HCT116 (cell line): ENCODE data around the gene CPD. TPM values are rescaled to one million over a fixed set of nuclear protein-coding genes. Genes with fewer than 3 reads are reported as not detected.

Experiments used
- ATAC-seq: fragments of 200-7000 bp; cut with Tn5 transposase; 2 replicates; pipeline ENCODE4 v1.9.1; 2020; ENCODE audit warnings: mild to moderate bottlenecking, moderate library complexity
- BruUV-seq: library from RNA; stranded (reverse); fragments of 400-500 nt; replicated peaks from 2 replicates; lab custom pipeline; 2021; lab: Mats Ljungman, UMichigan
- CTCF ChIA-PET: fragments of 300-600 bp; sonication (Branson Sonifier 250); formaldehyde crosslinking; loops from one replicate; lab custom pipeline; 2021; ENCODE audit warnings: antibody characterized with exemption; lab: Charles Lee
- POLR2A ChIA-PET: fragments of 300-600, 350-600 bp; sonication (Branson Sonifier 250); formaldehyde crosslinking; loops from one replicate; lab custom pipeline; 2021; ENCODE audit warnings: antibody characterized with exemption; lab: Charles Lee
- RAD21 ChIA-PET, 2 experiments: fragments of 300-600 bp; sonication (Branson Sonifier 250); formaldehyde crosslinking; loops; one replicate each; lab custom pipeline; 2023; ENCODE audit warnings: low total read pairs in 2 of 2; ENCODE audit not compliant: uncharacterized antibody in 2 of 2, unreplicated experiment in 2 of 2, low non-redundant PET in 1 of 2; lab: Charles Lee
- DNase-seq: peaks from one replicate; pipeline ENCODE4 v3.0.0-alpha.2; 2010; ENCODE audit warnings: low read depth, low spot score
- H2AFZ ChIP-seq: fragments of 200-600 bp; shearing (Covaris generic), sonication (generic); 2 replicates; pipeline ENCODE4 v1.6.1; 2017; ENCODE audit warnings: low read depth, mixed run types, mixed read lengths, antibody characterized with exemption, low read length; ENCODE audit not compliant: poor library complexity, severe bottlenecking
- H3K27ac ChIP-seq: 2 replicates; pipeline ENCODE4 v1.5.1; 2012; ENCODE audit warnings: low read depth, low read length
- H3K27me3 ChIP-seq: fragments of 200-600 bp; sonication (generic); 2 replicates; pipeline ENCODE4 v1.6.1; 2016; ENCODE audit warnings: mixed run types, low read length, mixed read lengths; ENCODE audit not compliant: insufficient read depth
- H3K36me3 ChIP-seq, 2 experiments: fragments of 200-500 bp in 1 of 2; fragments of 200-600 bp in 1 of 2; sonication (Bioruptor generic) in 1 of 2; sonication (generic) in 1 of 2; 2 replicates each; pipeline versions ENCODE4 v1.5.1 to v1.6.1; 2014 to 2016; ENCODE audit warnings: low read length in 2 of 2, inconsistent platforms in 1 of 2, mixed read lengths in 1 of 2, mixed run types in 1 of 2; ENCODE audit not compliant: insufficient read depth in 2 of 2, control insufficient read depth in 1 of 2
- H3K4me1 ChIP-seq, 2 experiments: fragments of 200-600 bp in 1 of 2; sonication (generic) in 1 of 2; 2 replicates each; pipeline versions ENCODE4 v1.5.1 to v1.6.1; 2012 to 2017; ENCODE audit warnings: low read length in 2 of 2, inconsistent platforms in 1 of 2, mild to moderate bottlenecking in 1 of 2, mixed read lengths in 1 of 2, mixed run types in 1 of 2, moderate library complexity in 1 of 2; ENCODE audit not compliant: insufficient read depth in 2 of 2, control insufficient read depth in 1 of 2
- H3K4me2 ChIP-seq: fragments of 200-600 bp; sonication (generic); 2 replicates; pipeline ENCODE4 v1.6.1; 2017; ENCODE audit warnings: mixed run types, low read length, mixed read lengths
- H3K4me3 ChIP-seq, 2 experiments: fragments of 200-600 bp in 1 of 2; sonication (generic) in 1 of 2; replicated peaks in 1 of 2; 2 replicates each; pipeline ENCODE4 v1.5.1; 2011 to 2016; ENCODE audit warnings: low read length in 2 of 2, control low read depth in 1 of 2, low read depth in 1 of 2, mild to moderate bottlenecking in 1 of 2, mixed read lengths in 1 of 2, mixed run types in 1 of 2
- H3K79me2 ChIP-seq: fragments of 200-600 bp; sonication (generic); 2 replicates; pipeline ENCODE4 v1.6.1; 2017; ENCODE audit warnings: mild to moderate bottlenecking, mixed run types, low read length, moderate library complexity, mixed read lengths; ENCODE audit not compliant: insufficient read depth
- H3K9ac ChIP-seq: fragments of 200-600 bp; sonication (generic); 2 replicates; pipeline ENCODE4 v1.6.1; 2016; ENCODE audit warnings: low read length, mixed read lengths
- H3K9me2 ChIP-seq: fragments of 200-600 bp; sonication (generic), shearing (Covaris generic); 2 replicates; pipeline ENCODE4 v1.6.1; 2017; ENCODE audit warnings: mixed run types, mild to moderate bottlenecking, moderate library complexity; ENCODE audit not compliant: insufficient read depth
- H3K9me3 ChIP-seq, 2 experiments: fragments of 200-500 bp in 1 of 2; fragments of 200-600 bp in 1 of 2; sonication (Bioruptor generic) in 1 of 2; sonication (generic) in 1 of 2; 2 replicates each; pipeline ENCODE4 v1.6.1; 2014 to 2017; ENCODE audit warnings: low read length in 2 of 2, mixed read lengths in 2 of 2, inconsistent platforms in 1 of 2, low read depth in 1 of 2, mild to moderate bottlenecking in 1 of 2, mixed run types in 1 of 2, moderate library complexity in 1 of 2; ENCODE audit not compliant: control insufficient read depth in 1 of 2, insufficient read depth in 1 of 2
- H4K20me1 ChIP-seq: fragments of 200-600 bp; sonication (generic), shearing (Covaris generic); 2 replicates; pipeline ENCODE4 v1.6.1; 2017; ENCODE audit warnings: mixed run types, mild to moderate bottlenecking, moderate library complexity; ENCODE audit not compliant: insufficient read depth
- EGR1 ChIP-seq: IDR thresholded peaks from 2 replicates; pipeline ENCODE4 v1.6.1; 2012; ENCODE audit warnings: low read depth
- ELF1 ChIP-seq: IDR thresholded peaks from 2 replicates; pipeline ENCODE4 v1.6.1; 2012; ENCODE audit warnings: low read depth, borderline replicate concordance
- EZH2phosphoT487 ChIP-seq: fragments of 200-600 bp; IDR thresholded peaks from 2 replicates; pipeline ENCODE4 v1.6.1; 2018; ENCODE audit warnings: antibody characterized with exemption, borderline replicate concordance
- FOSL1 ChIP-seq: IDR thresholded peaks from 2 replicates; pipeline ENCODE4 v1.6.1; 2012; ENCODE audit warnings: low read depth
- POLR2A ChIP-seq: IDR thresholded peaks from 2 replicates; pipeline ENCODE4 v1.7.0; 2011; ENCODE audit warnings: borderline replicate concordance; ENCODE audit not compliant: insufficient read depth, insufficient read length; ENCODE audit errors: extremely low read depth
- POLR2AphosphoS5 ChIP-seq: IDR thresholded peaks from 2 replicates; pipeline ENCODE4 v1.6.1; 2011; ENCODE audit warnings: mild to moderate bottlenecking, low read depth, low read length, moderate library complexity
- SP1 ChIP-seq: IDR thresholded peaks from 2 replicates; pipeline ENCODE4 v1.6.1; 2012; ENCODE audit warnings: low read depth
- ZBTB33 ChIP-seq: IDR thresholded peaks from 2 replicates; pipeline ENCODE4 v1.6.1; 2011; ENCODE audit warnings: mild to moderate bottlenecking, low read length, moderate library complexity; ENCODE audit not compliant: insufficient replicate concordance; ENCODE audit errors: extremely low read depth
- ZNF274 ChIP-seq: fragments of 200-500 bp; sonication (Bioruptor generic); IDR thresholded peaks from 2 replicates; pipeline ENCODE4 v1.6.1; 2014; ENCODE audit warnings: mild to moderate bottlenecking, low read depth, low read length, inconsistent platforms
- intact Hi-C: fragments of 100-400 bp; cut with micrococcal nuclease; formaldehyde crosslinking; loops from 2 replicates; pipeline ENCODE4 v1.10.0; 2022
- total RNA-seq: library from RNA; stranded (reverse); gene quantifications from one replicate; pipeline ENCODE4 v1.2.1, GENCODE V29; 2021; ENCODE audit not compliant: unreplicated experiment
- TF ChIP-seq, protein P1 (sequence below), 3 experiments: fragments of 200-600 bp in 1 of 3; sonication (generic) in 1 of 3; IDR thresholded peaks in 2 of 3; conservative IDR thresholded peaks in 1 of 3; 2 replicates each; pipeline ENCODE4 v1.5.1; 2012 to 2017; ENCODE audit warnings: low read depth in 2 of 3, low read length in 2 of 3, antibody characterized with exemption in 1 of 3, borderline replicate concordance in 1 of 3, control low read depth in 1 of 3, mild to moderate bottlenecking in 1 of 3, mixed read lengths in 1 of 3, mixed run types in 1 of 3, moderate library complexity in 1 of 3; ENCODE audit not compliant: insufficient read depth in 1 of 3

Gene CPD
- total RNA-seq, 1 experiment from 2014 or later: 47.2 TPM

GRCh38 chr17:30449480-30449879, 70.8 kb downstream of the CPD start:
- no peaks in the 10 kb centered on the region for H3K79me2 ChIP-seq
- CTCF ChIA-PET: no interaction called here

GRCh38 chr17:30450125-30451027, 71.6 kb downstream of the CPD start:
- TF ChIP-seq SP1 (no peak), FOSL1 (no peak), POLR2AphosphoS5 (no peak), EGR1 (no peak), ELF1 (no peak), ZNF274 (no peak), POLR2A (no peak), EZH2phosphoT487 (no peak)
- TF ChIP-seq, protein P1, sequence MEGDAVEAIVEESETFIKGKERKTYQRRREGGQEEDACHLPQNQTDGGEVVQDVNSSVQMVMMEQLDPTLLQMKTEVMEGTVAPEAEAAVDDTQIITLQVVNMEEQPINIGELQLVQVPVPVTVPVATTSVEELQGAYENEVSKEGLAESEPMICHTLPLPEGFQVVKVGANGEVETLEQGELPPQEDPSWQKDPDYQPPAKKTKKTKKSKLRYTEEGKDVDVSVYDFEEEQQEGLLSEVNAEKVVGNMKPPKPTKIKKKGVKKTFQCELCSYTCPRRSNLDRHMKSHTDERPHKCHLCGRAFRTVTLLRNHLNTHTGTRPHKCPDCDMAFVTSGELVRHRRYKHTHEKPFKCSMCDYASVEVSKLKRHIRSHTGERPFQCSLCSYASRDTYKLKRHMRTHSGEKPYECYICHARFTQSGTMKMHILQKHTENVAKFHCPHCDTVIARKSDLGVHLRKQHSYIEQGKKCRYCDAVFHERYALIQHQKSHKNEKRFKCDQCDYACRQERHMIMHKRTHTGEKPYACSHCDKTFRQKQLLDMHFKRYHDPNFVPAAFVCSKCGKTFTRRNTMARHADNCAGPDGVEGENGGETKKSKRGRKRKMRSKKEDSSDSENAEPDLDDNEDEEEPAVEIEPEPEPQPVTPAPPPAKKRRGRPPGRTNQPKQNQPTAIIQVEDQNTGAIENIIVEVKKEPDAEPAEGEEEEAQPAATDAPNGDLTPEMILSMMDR (IDR thresholded peaks at IDR 0.05 in 2 of 3, conservative IDR thresholded peaks at IDR 0.05 in 1 of 3; ENCODE audit: borderline replicate concordance in 1 of 3, insufficient read depth in 1 of 3, low read depth in 2 of 3, low read length in 2 of 3): no peak
- H3K4me1 ChIP-seq: no peaks in the 10 kb centered on the region; a peak in 1 of 4 replicates
- intact Hi-C loops: no loop called here

More at GRCh38 chr17:30449480-30449879, 70.8 kb downstream of the CPD start:
- ATAC-seq (no peak), DNase-seq (no peak)
- Histone ChIP-seq H3K4me3 (no peak overlapping the region), H3K4me1 (no peaks in the 10 kb centered on the region; a peak in 1 of 4 replicates), H3K9me2 (no peaks in the 10 kb centered on the region), H3K27me3 (no peaks in the 10 kb centered on the region), H2AFZ (no peak overlapping the region), H4K20me1 (no peaks in the 10 kb centered on the region), H3K9ac (no peak overlapping the region), H3K4me2 (no peak overlapping the region), H3K36me3 (no peaks in the 10 kb centered on the region; a peak in 1 of 4 replicates), H3K27ac (no peak overlapping the region), H3K9me3 (no peaks in the 10 kb centered on the region)
- intact Hi-C loops: no loop called here
- no peak for TF ChIP-seq ZBTB33
- RAD21 ChIA-PET: no interaction called here
- POLR2A ChIA-PET: no interaction called here
- no TSS peak for BruUV-seq

More at GRCh38 chr17:30450125-30451027, 71.6 kb downstream of the CPD start:
- Histone ChIP-seq H2AFZ (no peak overlapping the region), H3K36me3 (no peaks in the 10 kb centered on the region; a peak in 1 of 4 replicates), H3K27ac (no peak overlapping the region), H3K9me2 (no peaks in the 10 kb centered on the region), H3K4me2 (no peak overlapping the region), H4K20me1 (no peaks in the 10 kb centered on the region), H3K9me3 (no peaks in the 10 kb centered on the region), H3K27me3 (no peaks in the 10 kb centered on the region), H3K4me3 (no peak overlapping the region), H3K9ac (no peak overlapping the region), H3K79me2 (no peaks in the 10 kb centered on the region)
- CTCF ChIA-PET: no interaction called here
- RAD21 ChIA-PET: no interaction called here
- POLR2A ChIA-PET: no interaction called here
- ATAC-seq (no peak), DNase-seq (no peak)
- no TSS peak for BruUV-seq
